Cardiac fibroblast (primary cell): ENCODE results near the gene ZMYM3.
"Not testable (repeated sequence)": the region's sequence is repeated elsewhere in the genome, so short reads cannot be mapped to it uniquely, and the experiment has no call there.

ENCODE experiments used
- DNase-seq, 2 donors: peaks; one replicate each; pipeline versions ENCODE4 v3.0.0 to v3.0.0-alpha.2; 2010; ENCODE audit warnings: low read depth in 2 of 2
- H3K4me3 ChIP-seq, 2 donors: replicated peaks in 1 of 2; 1 replicate in 1 of 2; 2 replicates in 1 of 2; pipeline ENCODE4 v1.5.1; 2011; ENCODE audit warnings: low read depth in 2 of 2, low read length in 2 of 2, mild to moderate bottlenecking in 2 of 2, moderate library complexity in 1 of 2
- CTCF ChIP-seq: IDR thresholded peaks from one replicate; pipeline ENCODE4 v1.5.1; 2011; ENCODE audit warnings: low read depth, mild to moderate bottlenecking, low read length, inconsistent platforms

ZMYM3 gene

GRCh38 chrX:71269801-71270395 lies 16.0 kb upstream of the ZMYM3 start:
- no peak for DNase-seq
- H3K4me3 ChIP-seq: no peak overlapping the region
- no peak for TF ChIP-seq CTCF

- DNase-seq, H3K4me3 ChIP-seq: not testable (repeated sequence)
These were observed 14.7 kb upstream of the ZMYM3 start for GRCh38 chrX:71268624-71269023.

- no peak overlapping the region for H3K4me3 ChIP-seq
- DNase-seq: no peak
- no peak for TF ChIP-seq CTCF
These were observed 2.9 kb upstream of the ZMYM3 start for GRCh38 chrX:71256856-71257255.

GRCh38 chrX:71256051-71256450 lies 2.1 kb upstream of the ZMYM3 start:
- peak; percentile 4 to 6 for DNase-seq
- H3K4me3 ChIP-seq: no peak overlapping the region

GRCh38 chrX:71253253-71254091 lies 468 bp downstream of the ZMYM3 start:
- TF ChIP-seq CTCF: peak; percentile 49
- peak; percentile 24 to 51 for DNase-seq
- H3K4me3 ChIP-seq: peak overlapping the region; percentile 76 to 78

More at GRCh38 chrX:71256051-71256450, 2.1 kb upstream of the ZMYM3 start:
- no peak for TF ChIP-seq CTCF

- TF ChIP-seq CTCF: no peak
- no peak for DNase-seq
- H3K4me3 ChIP-seq: no peak overlapping the region
These were observed 1.7 kb downstream of the ZMYM3 start for GRCh38 chrX:71252221-71252620.

GRCh38 chrX:71251466-71251973 lies 2.4 kb downstream of the ZMYM3 start:
- no peak overlapping the region for H3K4me3 ChIP-seq
- no peak for TF ChIP-seq CTCF
- peak in 1 of 2 donors; percentile 2 for DNase-seq
